SK-N-SH treated with all-trans-retinoic acid at 6 μM for 48 hours (cell line): ENCODE data around the gene KRT40.

Source experiments
- CSRNP3 ChIP-seq: fragments of 250-450 bp; sonication (Bioruptor Pico); IDR thresholded peaks from 2 replicates; pipeline ENCODE4 v1.5.1; 2021; ENCODE audit warnings: mild to moderate bottlenecking, moderate library complexity
- ESRRG ChIP-seq: fragments of 250-450 bp; sonication (Bioruptor Pico); IDR thresholded peaks from 2 replicates; pipeline ENCODE4 v1.6.1; 2021; ENCODE audit warnings: mild to moderate bottlenecking
- RARB ChIP-seq: fragments of 250-450 bp; sonication (Bioruptor Pico); IDR thresholded peaks from 2 replicates; pipeline ENCODE4 v1.8.0; 2021; ENCODE audit warnings: mild to moderate bottlenecking, moderate library complexity
- ZFP30 ChIP-seq: fragments of 450-650 bp; formaldehyde crosslinking; IDR thresholded peaks from 2 replicates; pipeline ENCODE4 v1.5.0; 2022; ENCODE audit warnings: mild to moderate bottlenecking, moderate library complexity
- TF ChIP-seq, protein P1 (sequence below): fragments of 250-450 bp; sonication (Bioruptor Pico); IDR thresholded peaks from 2 replicates; pipeline ENCODE4 v1.8.0; 2020; ENCODE audit warnings: mild to moderate bottlenecking, moderate library complexity, borderline replicate concordance
- TF ChIP-seq, protein P2 (sequence below): fragments of 250-450 bp; sonication (Bioruptor Pico); IDR thresholded peaks from 2 replicates; pipeline ENCODE4 v1.5.1; 2020; ENCODE audit warnings: low read depth, mild to moderate bottlenecking, moderate library complexity

GRCh38 chr17:40953881-40954280, 30.2 kb downstream of the KRT40 start:
- no peak for TF ChIP-seq CSRNP3
- TF ChIP-seq, protein P1, sequence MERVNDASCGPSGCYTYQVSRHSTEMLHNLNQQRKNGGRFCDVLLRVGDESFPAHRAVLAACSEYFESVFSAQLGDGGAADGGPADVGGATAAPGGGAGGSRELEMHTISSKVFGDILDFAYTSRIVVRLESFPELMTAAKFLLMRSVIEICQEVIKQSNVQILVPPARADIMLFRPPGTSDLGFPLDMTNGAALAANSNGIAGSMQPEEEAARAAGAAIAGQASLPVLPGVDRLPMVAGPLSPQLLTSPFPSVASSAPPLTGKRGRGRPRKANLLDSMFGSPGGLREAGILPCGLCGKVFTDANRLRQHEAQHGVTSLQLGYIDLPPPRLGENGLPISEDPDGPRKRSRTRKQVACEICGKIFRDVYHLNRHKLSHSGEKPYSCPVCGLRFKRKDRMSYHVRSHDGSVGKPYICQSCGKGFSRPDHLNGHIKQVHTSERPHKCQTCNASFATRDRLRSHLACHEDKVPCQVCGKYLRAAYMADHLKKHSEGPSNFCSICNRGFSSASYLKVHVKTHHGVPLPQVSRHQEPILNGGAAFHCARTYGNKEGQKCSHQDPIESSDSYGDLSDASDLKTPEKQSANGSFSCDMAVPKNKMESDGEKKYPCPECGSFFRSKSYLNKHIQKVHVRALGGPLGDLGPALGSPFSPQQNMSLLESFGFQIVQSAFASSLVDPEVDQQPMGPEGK (CRISPR knock-in tag), result no peak
- no peak for TF ChIP-seq ZFP30 (CRISPR knock-in tag)
- TF ChIP-seq, protein P2, sequence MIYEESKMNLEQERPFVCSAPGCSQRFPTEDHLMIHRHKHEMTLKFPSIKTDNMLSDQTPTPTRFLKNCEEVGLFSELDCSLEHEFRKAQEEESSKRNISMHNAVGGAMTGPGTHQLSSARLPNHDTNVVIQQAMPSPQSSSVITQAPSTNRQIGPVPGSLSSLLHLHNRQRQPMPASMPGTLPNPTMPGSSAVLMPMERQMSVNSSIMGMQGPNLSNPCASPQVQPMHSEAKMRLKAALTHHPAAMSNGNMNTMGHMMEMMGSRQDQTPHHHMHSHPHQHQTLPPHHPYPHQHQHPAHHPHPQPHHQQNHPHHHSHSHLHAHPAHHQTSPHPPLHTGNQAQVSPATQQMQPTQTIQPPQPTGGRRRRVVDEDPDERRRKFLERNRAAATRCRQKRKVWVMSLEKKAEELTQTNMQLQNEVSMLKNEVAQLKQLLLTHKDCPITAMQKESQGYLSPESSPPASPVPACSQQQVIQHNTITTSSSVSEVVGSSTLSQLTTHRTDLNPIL, result no peak
- TF ChIP-seq ESRRG (CRISPR knock-in tag), result no peak
- no peak for TF ChIP-seq RARB
